ENCODE data around the gene NOB1.

The NOB1 gene

GRCh38 chr16:69718111-69718764 is 36.5 kb downstream of the NOB1 start:
- no peak for DNase-seq

GRCh38 chr16:69717066-69717465 is 37.7 kb downstream of the NOB1 start:
- no peak for DNase-seq

GRCh38 chr16:69712914-69713581 is 41.7 kb downstream of the NOB1 start:
- DNase-seq, result no peak

- no peak for DNase-seq
These were observed 42.4 kb downstream of the NOB1 start for GRCh38 chr16:69712277-69712676.

- DNase-seq, result no peak
These were observed 43.5 kb downstream of the NOB1 start for GRCh38 chr16:69711115-69711740.

GRCh38 chr16:69709456-69710084 is 45.2 kb downstream of the NOB1 start:
- DNase-seq, result peak; percentile 35

GRCh38 chr16:69707920-69708683 is 46.6 kb downstream of the NOB1 start:
- no peak for DNase-seq

- DNase-seq, result no peak
These were observed 47.8 kb downstream of the NOB1 start for GRCh38 chr16:69706975-69707340.

- no peak for DNase-seq
These were observed 48.3 kb downstream of the NOB1 start for GRCh38 chr16:69706256-69706974.

GRCh38 chr16:69703638-69704037 is 51.1 kb downstream of the NOB1 start:
- no peak for DNase-seq

- DNase-seq, result no peak
These were observed 52.9 kb downstream of the NOB1 start for GRCh38 chr16:69701866-69702265.

GRCh38 chr16:69701452-69701851 is 53.3 kb downstream of the NOB1 start:
- DNase-seq, result no peak

- no peak for DNase-seq
These were observed 54.8 kb downstream of the NOB1 start for GRCh38 chr16:69699915-69700314.

- no peak for DNase-seq
These were observed 56.3 kb downstream of the NOB1 start for GRCh38 chr16:69698404-69698803.

- DNase-seq, result no peak
These were observed 60.8 kb downstream of the NOB1 start for GRCh38 chr16:69693916-69694315.

GRCh38 chr16:69691980-69692911 is 62.5 kb downstream of the NOB1 start:
- DNase-seq, result no peak
